Pons (tissue), 1 donor: ENCODE data around the gene SIRPB2.
A peak's percentile ranks its signal among the peaks of the same experiment; 100 is the strongest.
"Not testable (repeated sequence)": the region's sequence is repeated elsewhere in the genome, so short reads cannot be mapped to it uniquely, and the experiment has no call there.

Source experiments
- DNase-seq: peaks from one replicate; pipeline ENCODE4 v3.0.0-alpha.2; 2016; ENCODE audit warnings: low spot score

The SIRPB2 gene

DNA sequence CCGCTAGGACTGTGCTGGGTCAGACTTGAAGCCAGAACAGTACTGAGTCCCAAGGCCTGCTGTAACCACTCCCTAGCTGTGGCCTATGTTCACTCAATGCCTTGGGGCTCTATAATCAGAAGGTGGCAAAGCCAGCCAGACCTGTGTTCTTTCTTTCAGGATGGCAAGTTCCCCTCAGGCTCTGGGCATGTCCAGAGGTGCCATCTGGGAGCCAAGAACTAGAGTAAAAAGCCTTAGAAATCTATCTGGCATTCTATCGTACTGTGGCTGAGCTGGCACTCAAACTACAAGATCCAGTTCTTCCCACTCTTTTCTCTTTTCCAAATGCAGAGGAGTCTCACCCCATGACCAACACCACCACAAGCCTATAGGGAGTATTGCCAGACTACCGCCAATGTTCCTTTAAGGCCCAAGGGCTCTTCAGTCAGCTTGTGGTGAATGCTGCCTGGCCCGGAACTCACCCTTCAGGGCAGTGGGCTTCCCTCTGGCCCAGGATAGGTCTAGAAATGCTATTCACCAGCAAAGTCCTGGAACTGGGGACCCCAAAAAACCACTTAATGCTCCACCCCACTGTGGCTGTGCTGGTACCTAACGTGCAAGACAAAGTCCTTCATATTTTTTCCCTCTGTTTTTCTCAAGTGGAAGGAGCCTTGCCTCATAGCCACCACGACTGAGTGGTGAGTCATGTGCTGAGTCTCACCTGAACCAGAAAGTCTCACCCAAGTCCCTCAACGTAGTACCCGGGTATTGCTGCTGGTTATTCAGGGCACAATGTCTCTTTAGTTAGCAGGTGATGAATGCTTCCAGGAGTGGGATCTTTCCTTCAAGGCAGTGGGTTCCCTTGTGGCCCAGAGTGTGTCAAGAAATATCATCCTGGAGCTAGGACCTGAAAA is 8.6 kb upstream of the SIRPB2 start:
- DNase-seq, result no peak

DNA sequence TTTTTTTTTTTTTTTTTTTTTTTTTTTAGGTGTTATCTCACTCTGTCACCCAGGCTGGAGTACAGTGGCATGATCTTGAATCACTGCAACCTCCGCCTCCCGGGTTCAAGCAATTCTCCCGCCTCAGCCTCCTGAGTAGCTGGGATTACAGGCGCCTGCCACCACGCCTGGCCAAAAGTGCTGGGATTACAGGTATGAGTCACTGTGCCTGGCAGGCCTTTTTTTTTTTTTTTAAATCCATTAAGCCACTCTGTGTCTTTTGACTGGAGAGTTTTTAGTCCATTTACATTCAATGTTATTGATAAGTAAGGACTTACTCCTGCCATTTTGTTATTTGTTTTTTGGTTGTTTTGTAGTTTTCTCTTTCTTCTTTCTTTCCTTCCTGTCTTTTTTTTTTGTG is 6.2 kb upstream of the SIRPB2 start:
- DNase-seq, result not testable (repeated sequence)

DNA sequence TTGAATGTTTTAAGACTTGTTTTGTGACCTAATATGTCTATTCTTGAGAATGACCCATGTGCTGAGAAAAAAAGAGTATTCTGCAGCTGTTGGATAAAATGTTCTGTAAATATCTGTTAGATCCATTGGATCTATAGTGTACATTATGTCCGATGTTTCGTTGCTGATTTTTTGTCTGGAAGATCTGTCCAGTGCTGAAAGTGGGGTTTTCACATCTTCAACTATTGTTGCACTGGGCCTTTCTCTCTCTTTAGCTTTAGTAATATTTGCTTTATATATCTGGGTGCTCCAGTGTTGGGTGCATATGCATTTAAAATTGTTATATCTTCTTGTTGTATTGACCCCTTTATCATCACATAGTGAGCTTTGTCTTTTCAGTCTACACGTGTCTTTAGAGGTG is 5.7 kb upstream of the SIRPB2 start:
- no peak for DNase-seq

DNA sequence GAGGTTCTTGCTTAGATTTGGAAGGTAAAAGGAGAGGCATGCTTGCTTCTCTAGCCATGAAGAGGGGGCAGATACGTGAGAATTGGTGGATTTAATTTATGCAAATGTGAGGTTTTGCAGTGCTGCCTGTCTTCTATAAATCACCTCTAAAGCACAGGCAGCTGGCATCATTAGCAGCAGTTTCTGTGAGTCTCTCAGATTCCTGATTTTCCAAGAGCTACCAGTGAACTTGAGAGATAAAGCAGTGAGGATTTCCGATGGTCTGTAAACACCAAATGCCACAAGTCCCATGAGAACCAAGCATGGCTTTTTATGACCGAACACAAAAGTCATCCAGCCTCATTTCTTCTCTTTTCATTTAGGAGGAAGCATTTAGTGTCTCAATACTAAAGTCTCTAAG is 3.2 kb upstream of the SIRPB2 start:
- no peak for DNase-seq

DNA sequence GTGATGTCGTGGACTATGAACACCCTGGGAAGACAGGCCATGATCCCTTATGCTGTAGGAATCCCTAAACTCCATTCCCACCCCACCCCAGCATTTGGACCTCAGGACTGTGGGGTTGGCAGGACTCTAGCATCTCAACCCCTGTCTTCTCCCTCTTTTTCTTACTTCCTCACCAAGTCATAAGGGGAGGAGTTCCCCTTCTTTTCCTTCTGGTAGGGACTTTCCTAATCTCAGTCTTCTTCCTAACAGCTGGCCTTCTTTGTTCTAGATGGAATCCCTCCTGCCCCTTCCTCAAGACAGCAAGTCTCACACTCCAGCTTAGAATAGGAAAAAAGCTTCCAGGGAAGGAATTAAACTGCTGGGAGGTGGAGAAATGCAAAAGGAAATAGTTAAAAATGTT is 2.3 kb upstream of the SIRPB2 start:
- no peak for DNase-seq

DNA sequence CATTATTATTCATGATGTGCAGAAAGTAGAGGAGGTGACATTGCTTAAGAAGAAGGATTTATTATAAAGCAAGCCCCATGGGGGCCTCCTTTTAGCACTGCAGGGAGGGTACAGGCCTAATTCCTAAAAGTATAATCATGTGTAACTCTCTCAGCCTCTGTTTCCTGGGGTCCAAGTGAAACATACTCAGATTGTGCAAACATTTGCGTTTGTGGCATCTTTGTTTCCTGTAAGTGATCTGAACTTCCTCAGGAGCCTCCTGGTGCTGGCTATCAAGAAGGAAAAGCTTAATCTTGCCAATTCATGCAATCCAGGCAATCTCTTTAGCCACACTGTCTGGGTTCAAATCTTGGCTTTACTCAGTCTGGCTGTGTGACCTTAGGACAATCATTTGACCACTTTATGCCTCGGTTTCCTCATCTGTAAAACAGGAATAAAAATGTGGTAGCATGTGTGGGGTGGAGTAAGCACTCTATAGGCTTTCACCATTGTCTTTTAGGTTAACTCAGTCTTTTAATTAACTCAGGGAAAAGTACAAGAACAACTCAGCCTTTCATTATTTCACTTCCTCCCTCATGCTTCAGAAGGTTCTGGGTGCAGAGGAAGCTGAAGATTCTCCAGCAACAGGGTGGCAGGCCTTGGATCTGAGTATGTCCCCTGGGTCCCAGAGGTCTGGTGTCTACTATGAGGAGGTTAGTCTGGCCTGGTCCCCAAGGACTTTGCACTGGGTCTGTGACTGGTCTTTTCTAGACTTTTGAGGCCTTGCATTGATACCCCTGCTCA is 831 bp upstream of the SIRPB2 start:
- peak; percentile 45 for DNase-seq

DNA sequence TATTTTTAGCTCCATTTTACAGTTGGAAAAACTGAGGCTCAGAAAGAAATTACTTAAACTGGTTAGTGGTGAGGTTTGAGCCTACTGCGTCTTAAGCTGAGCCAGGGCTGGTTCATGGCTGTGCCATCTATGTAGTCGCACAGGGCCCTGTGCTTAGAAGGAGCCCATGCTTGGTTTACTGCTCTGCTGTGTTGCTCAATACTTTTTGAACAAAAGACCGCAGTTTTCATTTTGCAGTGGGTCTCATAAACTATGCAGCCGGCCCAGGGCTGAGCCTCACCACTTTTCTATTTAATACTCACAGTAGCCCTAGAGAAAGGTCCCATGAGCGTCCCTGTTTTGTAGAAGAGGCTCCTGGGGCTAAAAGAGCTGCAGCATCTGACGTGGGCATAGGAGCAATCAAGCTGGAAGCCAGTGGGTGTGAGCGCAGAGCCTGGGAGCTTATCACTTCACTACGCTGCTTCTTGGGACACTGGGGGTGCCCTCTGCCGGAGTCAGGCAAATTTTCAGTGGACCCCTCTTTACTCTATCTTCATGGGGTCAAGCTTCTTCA is 501 bp downstream of the SIRPB2 start:
- DNase-seq, result no peak

DNA sequence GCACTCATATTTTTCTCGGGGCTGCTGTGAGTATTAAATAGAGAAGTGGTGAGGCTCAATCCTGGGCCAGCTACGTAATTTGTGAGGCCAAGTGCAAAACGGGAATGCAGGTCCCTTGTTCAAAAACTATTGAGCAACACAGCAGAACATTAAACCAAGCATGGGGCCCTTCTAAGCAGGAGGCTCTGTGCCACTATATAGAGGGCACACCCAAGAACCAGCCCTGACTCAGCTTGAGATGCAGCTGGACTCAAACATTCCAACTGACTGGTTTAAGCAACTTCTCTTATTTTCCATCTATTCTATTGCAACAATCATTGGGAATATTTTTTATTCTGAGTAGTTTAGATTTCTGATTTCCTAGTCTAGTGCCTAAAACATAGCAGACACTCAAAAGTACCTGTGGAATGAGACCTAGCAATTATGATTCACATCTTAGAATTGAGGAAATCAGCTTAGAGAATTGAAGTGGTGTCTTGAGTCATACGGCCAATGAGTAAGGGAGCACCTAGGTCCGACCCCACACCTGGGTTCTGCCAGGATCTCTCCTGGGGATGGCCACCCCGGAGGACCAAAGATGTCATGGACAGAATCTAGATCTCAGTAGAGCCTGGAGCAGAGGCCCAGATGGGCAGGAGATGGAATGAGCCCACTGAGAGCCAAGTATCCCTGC is 1.3 kb downstream of the SIRPB2 start:
- DNase-seq, result peak; percentile 14

DNA sequence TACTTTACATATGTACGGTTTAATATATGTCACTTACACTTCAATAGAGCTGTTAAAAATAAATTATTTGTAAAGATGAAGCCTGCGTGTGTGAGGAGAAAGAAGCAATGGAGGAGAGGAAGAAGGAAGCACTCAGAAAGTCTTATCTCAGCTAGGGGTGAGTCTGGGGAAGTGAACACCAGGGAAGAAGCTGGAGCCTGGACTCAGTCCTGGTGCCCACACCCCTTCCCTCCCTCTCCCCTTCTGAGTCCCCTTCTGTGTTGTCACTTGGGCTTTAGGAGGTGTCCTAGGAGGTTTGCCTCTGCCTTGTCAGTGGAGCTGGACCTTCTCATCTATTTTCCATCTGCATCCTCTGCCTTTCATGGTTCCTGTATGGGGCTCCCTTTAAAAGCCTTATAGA is 1.9 kb downstream of the SIRPB2 start:
- peak; percentile 15 for DNase-seq

DNA sequence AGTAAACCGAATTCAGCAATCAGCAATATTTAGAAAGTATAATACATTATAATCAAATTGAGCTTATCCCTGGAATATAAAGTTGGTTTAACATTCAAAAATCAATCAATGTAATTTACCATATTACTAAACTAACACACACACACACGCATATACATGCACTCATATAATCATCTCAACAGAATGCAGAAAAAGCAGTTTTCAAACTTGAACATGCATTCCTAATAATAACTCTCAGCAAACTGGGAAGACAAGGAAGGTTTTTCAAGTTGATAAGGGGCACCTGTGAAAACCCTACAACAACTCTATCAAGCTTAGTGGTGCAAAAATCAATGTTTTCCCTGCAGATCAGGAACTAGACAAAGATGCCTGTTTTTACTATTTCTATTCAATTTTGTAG is 4.7 kb downstream of the SIRPB2 start:
- DNase-seq, result no peak

DNA sequence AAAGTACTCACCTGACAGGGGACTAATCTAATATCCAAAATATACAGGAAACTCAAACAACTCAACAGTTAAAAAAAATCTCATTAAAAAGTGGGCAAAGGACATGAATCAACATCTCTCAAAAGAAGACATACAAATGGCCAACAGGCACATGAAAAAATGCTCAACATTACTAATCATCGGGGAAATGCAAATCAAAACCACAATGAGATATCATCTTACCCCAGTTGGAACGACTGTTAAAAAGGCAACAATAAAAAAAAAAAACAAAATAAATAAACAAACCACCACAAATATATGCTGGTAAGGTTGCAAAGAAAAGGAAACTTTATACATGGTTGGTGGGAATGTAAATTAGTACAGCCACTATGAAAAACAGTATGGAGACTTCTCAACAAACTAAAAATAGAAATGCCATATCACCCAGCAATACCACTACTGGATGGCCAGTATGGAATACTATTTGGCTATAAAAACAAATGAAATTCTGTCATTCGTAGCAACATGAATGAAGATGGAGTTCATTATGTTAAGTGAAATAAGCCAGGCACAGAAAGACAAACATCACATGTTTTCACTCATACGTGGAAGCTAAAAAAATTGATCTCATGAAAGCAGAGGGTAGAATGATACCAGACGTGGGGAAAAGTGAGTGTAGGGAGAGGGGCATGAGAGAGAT is 6.6 kb downstream of the SIRPB2 start:
- no peak for DNase-seq

DNA sequence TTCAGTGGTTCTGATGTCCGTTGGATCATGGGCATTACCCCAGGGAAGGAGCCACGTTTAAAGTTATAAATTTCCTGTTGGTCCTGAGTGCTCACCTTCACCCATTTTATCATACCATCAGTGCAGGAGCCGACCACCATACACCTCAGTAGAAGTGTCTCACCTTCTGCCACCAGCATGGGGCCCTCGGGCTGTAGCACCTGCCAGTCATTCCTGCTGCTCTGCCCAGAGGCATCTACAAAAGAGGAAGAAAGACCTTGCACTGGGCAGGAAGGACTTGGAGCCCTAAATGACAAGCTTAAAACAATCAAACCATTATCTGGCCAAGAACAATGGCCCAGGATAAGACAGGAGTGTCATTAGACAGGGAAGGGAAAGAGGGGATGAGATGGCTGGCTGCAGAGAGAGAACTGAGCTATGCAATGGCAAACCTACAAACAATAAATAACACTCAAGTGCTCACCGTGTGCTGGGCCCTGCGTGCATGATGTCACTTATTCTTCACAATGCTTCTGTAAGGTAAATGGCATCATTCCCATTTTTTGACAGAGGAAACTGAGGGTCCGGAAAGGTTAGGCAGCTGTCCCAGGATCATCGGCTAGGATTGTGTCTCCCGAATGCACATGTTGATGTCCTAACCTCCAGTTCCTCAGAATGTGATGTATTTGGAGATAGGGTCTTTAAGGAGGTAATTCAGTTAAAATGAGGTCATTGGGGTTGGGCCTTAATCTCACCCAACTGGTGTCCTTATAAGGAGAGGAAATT is 11.2 kb downstream of the SIRPB2 start:
- DNase-seq, result no peak

DNA sequence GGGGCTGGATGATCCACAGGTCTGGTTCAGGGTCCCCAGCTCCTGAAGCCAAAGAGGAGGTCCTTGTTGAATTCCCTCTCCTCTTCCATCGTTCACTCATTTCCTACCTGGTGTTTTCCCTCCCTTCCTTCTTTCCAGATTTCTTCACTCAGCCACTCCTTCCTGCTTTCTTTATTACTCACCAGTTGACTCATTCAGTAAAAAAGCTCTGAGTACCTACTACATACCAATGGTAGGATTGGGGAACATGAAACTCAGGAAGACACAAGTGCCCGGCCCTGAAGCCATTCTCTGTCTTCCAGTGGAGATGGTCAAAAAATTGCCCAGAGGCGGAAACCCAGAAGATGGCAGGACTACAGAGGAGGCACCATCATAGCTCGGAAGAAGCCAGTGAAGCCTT is 12.7 kb downstream of the SIRPB2 start:
- DNase-seq, result no peak

DNA sequence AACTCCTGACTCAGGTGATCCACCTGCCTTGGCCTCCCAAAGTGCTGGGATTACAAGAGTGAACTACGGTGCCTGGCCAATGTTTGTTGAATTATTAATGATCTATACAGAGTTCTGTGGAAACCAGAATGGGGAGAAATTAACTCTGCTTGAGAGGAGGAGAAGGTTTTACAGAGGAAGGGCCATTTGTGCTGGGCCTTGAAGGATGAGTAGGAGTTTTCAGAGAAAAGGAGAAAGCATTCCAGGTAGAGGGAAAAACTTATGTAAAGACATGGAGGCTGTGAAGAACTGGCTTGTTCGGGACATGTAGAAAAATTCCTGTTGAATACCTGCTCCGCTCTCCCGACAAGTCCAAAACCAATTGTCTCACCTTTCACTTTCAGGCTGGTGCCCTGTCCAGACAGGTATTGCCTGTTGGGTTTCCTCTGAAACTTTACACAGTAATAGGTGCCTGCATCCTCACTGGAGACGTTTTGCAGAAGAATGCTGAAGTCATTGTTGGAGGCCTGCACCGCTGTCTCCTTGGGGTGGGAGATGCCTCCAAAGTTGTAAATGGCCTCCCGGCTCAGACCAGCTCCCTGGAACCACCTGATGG is 13.2 kb downstream of the SIRPB2 start:
- no peak for DNase-seq

DNA sequence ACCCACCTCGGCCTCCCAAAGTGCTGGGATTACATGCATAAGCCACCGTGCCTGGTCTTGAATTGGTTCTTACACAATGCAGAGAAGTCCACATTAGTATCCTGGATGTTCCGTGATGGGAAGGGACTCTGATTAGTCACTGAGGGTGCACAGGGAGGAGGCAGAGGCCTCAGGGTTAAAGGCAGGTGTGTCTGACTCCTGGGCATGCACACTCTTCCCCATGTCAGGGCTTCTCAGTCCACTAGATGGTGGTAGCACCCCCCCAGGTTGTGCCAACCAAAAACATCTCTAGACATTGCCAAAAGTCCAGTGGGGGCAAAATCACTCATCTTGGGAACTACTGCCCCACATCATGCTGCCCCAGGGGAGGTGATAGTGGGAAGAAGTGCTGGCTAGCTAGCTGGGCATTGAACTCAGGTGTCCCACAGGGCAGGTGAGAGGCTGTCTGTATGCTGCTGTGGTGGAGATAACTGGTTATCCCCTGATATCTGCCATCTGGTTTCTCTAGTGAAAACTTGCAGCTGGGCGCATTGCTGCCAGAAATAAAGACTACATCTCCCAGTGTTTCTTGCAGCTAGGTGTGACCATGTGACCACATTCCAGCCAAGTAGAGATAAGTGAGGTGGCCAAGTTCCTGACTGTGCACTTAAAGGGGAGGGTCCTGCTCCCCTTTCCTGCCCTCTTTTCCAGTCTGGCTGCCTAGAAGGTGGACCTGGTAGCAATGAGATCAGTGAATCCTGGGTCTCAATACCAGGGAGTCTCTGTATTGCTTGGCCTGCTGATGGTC is 16.2 kb downstream of the SIRPB2 start:
- DNase-seq, result no peak

DNA sequence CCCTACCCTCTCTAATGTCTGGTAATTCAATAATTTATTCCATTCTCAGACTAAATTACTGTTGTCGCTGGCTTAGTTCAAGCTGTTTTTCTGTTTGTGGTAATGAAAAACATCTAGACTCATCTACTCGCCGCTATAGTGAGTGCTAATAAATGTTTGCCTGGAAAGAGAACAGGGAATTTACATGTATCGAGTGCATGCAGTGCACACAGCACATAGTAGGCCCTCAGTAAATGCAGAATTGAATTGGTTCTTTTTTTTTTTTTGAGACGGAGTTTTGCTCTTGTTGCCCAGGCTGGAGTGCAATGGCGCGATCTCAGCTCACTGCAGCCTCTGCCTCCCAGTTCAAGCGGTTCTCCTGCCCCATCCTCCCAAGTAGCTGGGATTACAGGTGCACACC is 16.9 kb downstream of the SIRPB2 start:
- no peak for DNase-seq

DNA sequence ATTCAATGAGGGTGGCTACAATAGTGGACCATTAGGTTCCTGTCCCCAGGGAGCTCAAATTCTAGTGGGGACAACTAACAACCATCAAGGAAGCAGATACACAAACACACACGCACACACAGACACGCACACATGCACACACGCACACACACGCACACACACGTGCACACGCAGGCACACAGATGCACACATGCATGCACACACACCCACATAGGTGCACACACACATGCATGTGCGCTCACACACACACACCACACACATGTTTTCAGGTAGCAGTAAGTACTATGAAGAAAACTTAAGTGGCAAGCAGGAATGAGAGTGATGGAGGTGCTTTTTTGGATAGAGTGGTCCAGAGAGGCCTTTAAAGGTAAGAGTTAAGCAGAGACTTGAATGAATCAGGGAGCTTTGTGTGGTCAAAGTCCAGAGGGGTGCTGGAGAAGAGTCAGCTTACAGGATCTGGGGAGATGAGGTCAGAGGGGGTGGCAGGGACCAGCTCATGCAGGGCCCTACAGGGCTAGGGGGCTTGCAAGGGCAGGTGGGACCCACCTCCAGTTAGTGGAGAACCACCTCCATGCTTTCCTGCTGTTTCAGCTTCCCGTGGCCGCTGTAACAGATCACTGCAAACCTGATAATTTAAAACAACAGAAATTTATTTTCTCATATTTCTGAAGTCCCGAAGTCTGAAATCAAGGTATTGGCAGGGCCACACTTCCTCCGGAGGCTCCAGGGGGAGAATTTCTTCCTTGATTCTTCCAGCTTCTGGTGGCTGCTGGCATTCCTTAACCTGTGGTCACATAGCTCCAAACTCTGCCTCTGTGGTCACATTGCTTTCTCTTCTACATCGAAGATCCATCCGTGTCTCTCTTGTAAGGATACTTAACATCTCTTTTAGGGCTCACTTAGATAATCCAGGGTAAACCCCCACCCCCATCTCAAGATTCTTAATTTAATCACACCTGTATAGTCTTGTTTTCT is 17.7 kb downstream of the SIRPB2 start:
- DNase-seq, result no peak

DNA sequence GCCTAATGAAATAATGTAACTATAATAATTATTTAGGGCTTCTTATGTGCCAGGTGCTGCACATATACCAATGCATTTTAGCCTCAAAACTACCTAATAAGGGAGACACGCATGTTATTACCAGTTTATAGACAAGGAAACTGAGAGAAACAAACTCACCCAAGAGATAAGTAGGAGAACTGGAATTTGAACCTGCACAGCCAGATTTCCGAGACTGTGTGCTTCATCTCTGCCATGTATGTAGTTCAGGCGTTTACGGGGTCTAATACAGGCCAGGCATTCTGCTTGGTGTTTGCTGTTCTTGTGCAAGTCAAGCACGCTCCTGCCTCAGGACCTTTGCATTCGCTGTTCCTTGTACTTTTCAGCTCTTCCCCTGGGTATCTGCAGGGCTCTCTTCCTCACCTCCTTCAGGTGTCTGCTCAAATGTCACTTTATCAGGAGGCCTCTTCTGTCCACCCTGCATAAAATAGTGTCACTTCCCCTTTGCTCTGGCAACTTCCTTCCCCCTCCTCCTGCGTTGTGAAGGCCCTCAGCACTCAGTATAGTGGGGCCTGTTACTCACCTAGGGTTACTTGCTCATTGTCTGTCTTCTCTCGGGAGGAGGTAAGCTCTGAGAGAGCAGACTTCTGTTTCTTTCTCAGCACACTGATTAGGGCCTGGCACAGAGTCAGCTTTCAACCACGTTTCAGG is 18.5 kb downstream of the SIRPB2 start:
- DNase-seq, result peak; percentile 23
